ENCODE data around the gene NTRK2. TPM values are rescaled to one million over a fixed set of nuclear protein-coding genes. Genes with fewer than 3 reads are reported as not detected.

NTRK2 gene
- total and polyA plus RNA-seq, 2 experiments from 2014 or later, result 0.03 TPM; not detected in 1

GRCh38 chr9:85038824-85039608 lies 369.5 kb downstream of the NTRK2 start (continued):
- TF ChIP-seq REST (IDR thresholded peaks at IDR 0.05; ENCODE audit: unreplicated experiment), result no peak
- no peak for TF ChIP-seq ETS1 (IDR thresholded peaks at IDR 0.05)
- TF ChIP-seq JUNB (IDR thresholded peaks at IDR 0.05; ENCODE audit: unreplicated experiment), result no peak
- TF ChIP-seq CTCF (conservative IDR thresholded peaks at IDR 0.05; ENCODE audit: low read depth in 2 of 2), result no peak
- TF ChIP-seq NANOG (IDR thresholded peaks at IDR 0.05; ENCODE audit: borderline replicate concordance), result no peak
- no peak for TF ChIP-seq STAT1 (IDR thresholded peaks at IDR 0.05; ENCODE audit: unreplicated experiment)
- no peak for TF ChIP-seq EZH2 (IDR thresholded peaks at IDR 0.05; ENCODE audit: low read depth, unreplicated experiment)
- no peak for TF ChIP-seq POLR2AphosphoS5 (IDR thresholded peaks at IDR 0.05; ENCODE audit: low read depth)

GRCh38 chr9:85040146-85040545 lies 370.6 kb downstream of the NTRK2 start:
- no peak overlapping the region for H3K4me3 Mint-ChIP-seq
- no peak; the same call in 2 of the 3 replicates for ATAC-seq
- Histone ChIP-seq H3K4me1 (ENCODE audit: insufficient read depth) (peaks cover 17% of the 10 kb centered on the region), H2AFZ (peak overlapping the region; percentile 97), H3K4me3 (no peak overlapping the region), H4K20me1 (replicated peaks; ENCODE audit: insufficient read depth) (no peaks in the 10 kb centered on the region), H3F3A (replicated peaks; ENCODE audit: low read depth) (no peaks in the 10 kb centered on the region), H3K27me3 (ENCODE audit: insufficient read depth) (no peaks in the 10 kb centered on the region), H3K79me2 (replicated peaks; ENCODE audit: insufficient read depth) (no peaks in the 10 kb centered on the region), H3K4me2 (no peak overlapping the region), H3K27ac (ENCODE audit: low read depth) (no peak overlapping the region), H3K9me2 (ENCODE audit: insufficient read depth) (peaks cover 17% of the 10 kb centered on the region), H3K36me3 (ENCODE audit: insufficient read depth) (no peaks in the 10 kb centered on the region)
- no peaks in the 10 kb centered on the region for H3K9me3 Mint-ChIP-seq
- H3K27me3 Mint-ChIP-seq (ENCODE audit: insufficient read depth, low read depth, poor library complexity), result no peaks in the 10 kb centered on the region
- no peaks in the 10 kb centered on the region for H3K36me3 Mint-ChIP-seq (ENCODE audit: low read depth)
- 0 out of 2 replicates have a peak overlapping the region, but pooled peaks have one; percentile 49 for H3K27ac Mint-ChIP-seq
- no peaks in the 10 kb centered on the region; the same call in 1 of the 3 replicates for H3K4me1 Mint-ChIP-seq
- DNase-seq (ENCODE audit: low spot score), result no peak
- no peak for TF ChIP-seq POLR2AphosphoS5 (IDR thresholded peaks at IDR 0.05; ENCODE audit: low read depth)
- no peak for TF ChIP-seq ZNF331 (CRISPR knock-in tag; IDR thresholded peaks at IDR 0.05; ENCODE audit: low read depth)
- TF ChIP-seq ETS1 (IDR thresholded peaks at IDR 0.05), result no peak
- TF ChIP-seq NANOG (IDR thresholded peaks at IDR 0.05; ENCODE audit: borderline replicate concordance), result no peak
- no peak for TF ChIP-seq EZH2phosphoT487 (IDR thresholded peaks at IDR 0.05; ENCODE audit: unreplicated experiment)
- TF ChIP-seq ZNF114 (CRISPR knock-in tag; IDR thresholded peaks at IDR 0.05), result no peak
- no peak for TF ChIP-seq CREB1 (CRISPR knock-in tag; IDR thresholded peaks at IDR 0.05; ENCODE audit: low read depth)
- TF ChIP-seq REST (IDR thresholded peaks at IDR 0.05; ENCODE audit: unreplicated experiment), result no peak

Data from GM23338 (cell line).